ENCODE data around the gene BEST1. TPM values are rescaled to one million over a fixed set of nuclear protein-coding genes. Genes with fewer than 3 reads are reported as not detected.
A peak's percentile ranks its signal among the peaks of the same experiment; 100 is the strongest.

The BEST1 gene
- polyA plus RNA-seq, 2 of the 4 experiments (the other 2 are of a cell fraction): 1.2 to 1.9 TPM

- TF ChIP-seq ZFP36 (IDR thresholded peaks at IDR 0.05; ENCODE audit: borderline replicate concordance, partially characterized antibody) (peak; percentile 33), HES2 (IDR thresholded peaks at IDR 0.05) (no peak), CTCF (IDR thresholded peaks at IDR 0.05) (no peak), CEBPB (IDR thresholded peaks at IDR 0.05) (peak in 1 of 2 experiments; percentile 22; a peak in 1 of 4 replicates), POLR2AphosphoS2 (conservative IDR thresholded peaks at IDR 0.05; ENCODE audit: low read length) (no peak), E2F6 (IDR thresholded peaks at IDR 0.05; ENCODE audit: borderline replicate concordance, low read depth) (no peak), RAD21 (conservative IDR thresholded peaks at IDR 0.05 in 1 of 2, IDR thresholded peaks at IDR 0.05 in 1 of 2) (no peak), JUNB (IDR thresholded peaks at IDR 0.05) (no peak), ZC3H11A (IDR thresholded peaks at IDR 0.05) (no peak), EHF (CRISPR knock-in tag; IDR thresholded peaks at IDR 0.05) (no peak), USF2 (IDR thresholded peaks at IDR 0.05) (no peak), CBX2 (IDR thresholded peaks at IDR 0.05; ENCODE audit: borderline replicate concordance, low read depth) (no peak), PBX3 (IDR thresholded peaks at IDR 0.05) (no peak), HOXB5 (CRISPR knock-in tag; IDR thresholded peaks at IDR 0.05) (no peak), KDM1A (IDR thresholded peaks at IDR 0.05; ENCODE audit: low read depth) (no peak), REST (IDR thresholded peaks at IDR 0.05) (no peak)
Observed at GRCh38 chr11:61978703-61979661, 28.8 kb downstream of the BEST1 start.

More at GRCh38 chr11:61978703-61979661, 28.8 kb downstream of the BEST1 start:
- Histone ChIP-seq H3K4me1 (peaks cover 57% of the 10 kb centered on the region), H3K4me3 (no peak overlapping the region), H3K4me2 (peak overlapping the region; percentile 5; the same call in 2 of the 3 replicates), H3K9me3 (no peaks in the 10 kb centered on the region), H3K27ac (peak overlapping the region; percentile 97 to 99)
- DNase-seq (ENCODE audit: low read depth in 1 of 2, low spot score in 1 of 2): no peak
- 83% methylated on average over 17 of the region's 17 CpGs for WGBS (ENCODE audit: missing lambda C conversion rate)
- FAIRE-seq: no peak
- CTCF ChIA-PET: interaction anchor here (0.9 to 12.9 kb wide), 8 partner anchors 9 to 182 kb away, joined by 3 to 92 read pairs (median 5); no protein-coding TSS in a partner anchor
- no peak for ATAC-seq
- POLR2A ChIA-PET: interaction anchor here (1.5 to 2.3 kb wide), 3 partner anchors 11 to 16 kb away, joined by 4 to 13 read pairs (median 5); partner anchors contain the start of gene FTH1

Data from A549 (cell line).